ENCODE measurements around the gene SLC12A7. TPM values are rescaled to one million over a fixed set of nuclear protein-coding genes. Genes with fewer than 3 reads are reported as not detected.

Gene SLC12A7
- total and polyA plus RNA-seq, 2 of the 13 experiments (the other 11 are each of a cell fraction or from before 2014, with no cell fraction given), result 14.0 to 18.5 TPM

DNA sequence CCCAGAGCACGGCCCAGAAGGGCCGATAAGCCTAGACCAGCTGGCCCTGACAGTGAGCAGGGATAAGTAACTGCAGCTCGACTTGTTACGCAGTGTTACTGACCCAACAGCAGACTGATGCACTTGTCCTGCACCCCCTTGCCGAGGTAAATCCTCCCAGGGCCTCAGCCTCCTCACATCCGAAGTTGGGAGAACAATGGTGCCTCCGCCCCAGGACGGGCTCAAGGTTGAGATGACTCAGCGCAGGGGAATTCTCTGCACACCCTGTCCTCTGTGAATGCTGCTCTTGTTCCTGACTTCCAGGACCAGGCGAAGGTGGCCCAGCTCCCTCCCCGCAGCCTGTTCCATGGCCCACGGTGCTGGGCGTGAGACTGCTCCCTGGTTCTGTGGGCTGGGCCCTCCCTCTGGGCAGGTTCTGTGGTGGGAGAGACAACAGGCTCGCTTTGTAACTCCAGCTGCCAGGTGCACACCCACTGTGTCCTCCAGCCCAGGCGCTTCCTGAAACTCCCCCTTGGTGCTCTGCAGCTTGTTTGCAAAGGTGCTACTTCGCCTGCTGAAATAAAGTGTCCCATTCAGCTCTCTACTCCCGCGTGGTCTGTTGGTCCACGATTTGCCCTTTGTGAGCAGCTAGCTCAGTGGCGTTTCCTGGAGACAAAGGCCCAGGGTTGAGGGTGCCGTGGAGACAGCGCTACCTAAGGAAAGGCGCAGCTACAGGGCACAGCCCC is 49.4 kb upstream of the SLC12A7 start (continued):
- TF ChIP-seq, protein P1, sequence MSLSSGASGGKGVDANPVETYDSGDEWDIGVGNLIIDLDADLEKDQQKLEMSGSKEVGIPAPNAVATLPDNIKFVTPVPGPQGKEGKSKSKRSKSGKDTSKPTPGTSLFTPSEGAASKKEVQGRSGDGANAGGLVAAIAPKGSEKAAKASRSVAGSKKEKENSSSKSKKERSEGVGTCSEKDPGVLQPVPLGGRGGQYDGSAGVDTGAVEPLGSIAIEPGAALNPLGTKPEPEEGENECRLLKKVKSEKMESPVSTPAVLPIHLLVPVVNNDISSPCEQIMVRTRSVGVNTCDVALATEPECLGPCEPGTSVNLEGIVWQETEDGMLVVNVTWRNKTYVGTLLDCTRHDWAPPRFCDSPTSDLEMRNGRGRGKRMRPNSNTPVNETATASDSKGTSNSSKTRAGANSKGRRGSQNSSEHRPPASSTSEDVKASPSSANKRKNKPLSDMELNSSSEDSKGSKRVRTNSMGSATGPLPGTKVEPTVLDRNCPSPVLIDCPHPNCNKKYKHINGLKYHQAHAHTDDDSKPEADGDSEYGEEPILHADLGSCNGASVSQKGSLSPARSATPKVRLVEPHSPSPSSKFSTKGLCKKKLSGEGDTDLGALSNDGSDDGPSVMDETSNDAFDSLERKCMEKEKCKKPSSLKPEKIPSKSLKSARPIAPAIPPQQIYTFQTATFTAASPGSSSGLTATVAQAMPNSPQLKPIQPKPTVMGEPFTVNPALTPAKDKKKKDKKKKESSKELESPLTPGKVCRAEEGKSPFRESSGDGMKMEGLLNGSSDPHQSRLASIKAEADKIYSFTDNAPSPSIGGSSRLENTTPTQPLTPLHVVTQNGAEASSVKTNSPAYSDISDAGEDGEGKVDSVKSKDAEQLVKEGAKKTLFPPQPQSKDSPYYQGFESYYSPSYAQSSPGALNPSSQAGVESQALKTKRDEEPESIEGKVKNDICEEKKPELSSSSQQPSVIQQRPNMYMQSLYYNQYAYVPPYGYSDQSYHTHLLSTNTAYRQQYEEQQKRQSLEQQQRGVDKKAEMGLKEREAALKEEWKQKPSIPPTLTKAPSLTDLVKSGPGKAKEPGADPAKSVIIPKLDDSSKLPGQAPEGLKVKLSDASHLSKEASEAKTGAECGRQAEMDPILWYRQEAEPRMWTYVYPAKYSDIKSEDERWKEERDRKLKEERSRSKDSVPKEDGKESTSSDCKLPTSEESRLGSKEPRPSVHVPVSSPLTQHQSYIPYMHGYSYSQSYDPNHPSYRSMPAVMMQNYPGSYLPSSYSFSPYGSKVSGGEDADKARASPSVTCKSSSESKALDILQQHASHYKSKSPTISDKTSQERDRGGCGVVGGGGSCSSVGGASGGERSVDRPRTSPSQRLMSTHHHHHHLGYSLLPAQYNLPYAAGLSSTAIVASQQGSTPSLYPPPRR (CRISPR knock-in tag; IDR thresholded peaks at IDR 0.05; ENCODE audit: borderline replicate concordance), result peak; percentile 32; the same call in 1 of the 2 replicates
- TF ChIP-seq EP300 (IDR thresholded peaks at IDR 0.05; ENCODE audit: low read depth in 2 of 2, low read length in 2 of 2) (peak; percentile 20 to 57; a peak in 1 of 4 replicates), EP300 (CRISPR knock-in tag; IDR thresholded peaks at IDR 0.05; ENCODE audit: borderline replicate concordance) (peak; percentile 76), SP5 (CRISPR knock-in tag; IDR thresholded peaks at IDR 0.05; ENCODE audit: borderline replicate concordance, low read depth) (peak; percentile 58; the same call in 1 of the 2 replicates), SALL1 (CRISPR knock-in tag; IDR thresholded peaks at IDR 0.05) (peak; percentile 27; the same call in 1 of the 2 replicates), SP4 (CRISPR knock-in tag; IDR thresholded peaks at IDR 0.05) (peak; percentile 18; the same call in 1 of the 2 replicates), ZNF644 (CRISPR knock-in tag; IDR thresholded peaks at IDR 0.05; ENCODE audit: low read depth) (peak; percentile 44; the same call in 1 of the 2 replicates), ZNF761 (CRISPR knock-in tag; conservative IDR thresholded peaks at IDR 0.05) (0 out of 2 replicates have a peak, but pooled peaks have one; percentile 33), IRF2 (CRISPR knock-in tag; IDR thresholded peaks at IDR 0.05) (no peak; the same call in 1 of the 2 replicates), POLR2G (IDR thresholded peaks at IDR 0.05; ENCODE audit: low read depth, low read length) (peak; percentile 57), ZBED4 (CRISPR knock-in tag; IDR thresholded peaks at IDR 0.05; ENCODE audit: borderline replicate concordance) (peak; percentile 96), TCF7 (IDR thresholded peaks at IDR 0.05; ENCODE audit: low read depth) (no peak), ZNF547 (CRISPR knock-in tag; IDR thresholded peaks at IDR 0.05) (peak; percentile 26; the same call in 1 of the 2 replicates), JUN (CRISPR knock-in tag; IDR thresholded peaks at IDR 0.05) (peak; percentile 78; the same call in 1 of the 2 replicates), ZNF124 (CRISPR knock-in tag; IDR thresholded peaks at IDR 0.05) (0 out of 2 replicates have a peak, but pooled peaks have one; percentile 41), SAP130 (CRISPR knock-in tag; IDR thresholded peaks at IDR 0.05; ENCODE audit: low read depth) (peak; percentile 62), THAP7 (CRISPR knock-in tag; IDR thresholded peaks at IDR 0.05) (0 out of 2 replicates have a peak, but pooled peaks have one; percentile 50), FOSL2 (CRISPR knock-in tag; IDR thresholded peaks at IDR 0.05) (peak; percentile 99)
- TF ChIP-seq, protein P2, sequence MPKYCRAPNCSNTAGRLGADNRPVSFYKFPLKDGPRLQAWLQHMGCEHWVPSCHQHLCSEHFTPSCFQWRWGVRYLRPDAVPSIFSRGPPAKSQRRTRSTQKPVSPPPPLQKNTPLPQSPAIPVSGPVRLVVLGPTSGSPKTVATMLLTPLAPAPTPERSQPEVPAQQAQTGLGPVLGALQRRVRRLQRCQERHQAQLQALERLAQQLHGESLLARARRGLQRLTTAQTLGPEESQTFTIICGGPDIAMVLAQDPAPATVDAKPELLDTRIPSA (CRISPR knock-in tag; IDR thresholded peaks at IDR 0.05; ENCODE audit: borderline replicate concordance), result no peak
